ENCODE data around the gene UVRAG.

The UVRAG gene

GRCh38 chr11:75800728-75801361 lies 14.2 kb upstream of the UVRAG start:
- Histone ChIP-seq H3K79me2 (ENCODE audit: insufficient read depth, low read length) (no peaks in the 10 kb centered on the region), H2AFZ (ENCODE audit: low read depth, low read length, severe bottlenecking) (no peak overlapping the region), H4K20me1 (ENCODE audit: low read depth, low read length) (no peaks in the 10 kb centered on the region), H3K9me2 (replicated peaks; ENCODE audit: insufficient read depth, low read length) (no peaks in the 10 kb centered on the region), H3K9ac (ENCODE audit: low read length) (no peak overlapping the region), H3K27me3 (ENCODE audit: low read length) (no peaks in the 10 kb centered on the region), H3K36me3 (ENCODE audit: low read length) (no peaks in the 10 kb centered on the region), H3K27ac (ENCODE audit: low read depth, low read length) (no peak overlapping the region), H3K4me3 (ENCODE audit: insufficient read depth, low read length, poor library complexity, severe bottlenecking) (no peak overlapping the region), H3F3A (ENCODE audit: insufficient read depth) (no peaks in the 10 kb centered on the region), H3K9me3 (ENCODE audit: insufficient read depth, low read length) (no peaks in the 10 kb centered on the region), H3K4me2 (ENCODE audit: low read depth, low read length, poor library complexity, severe bottlenecking) (no peak overlapping the region)
- TF ChIP-seq EZH2phosphoT487 (conservative IDR thresholded peaks at IDR 0.05; ENCODE audit: low read length) (no peak), CTCF (IDR thresholded peaks at IDR 0.05; ENCODE audit: insufficient read depth, low read length, poor library complexity, severe bottlenecking) (no peak)

GRCh38 chr11:75801362-75802020 lies 13.5 kb upstream of the UVRAG start:
- Histone ChIP-seq H3K4me2 (ENCODE audit: low read depth, low read length, poor library complexity, severe bottlenecking) (no peak overlapping the region), H3K4me3 (ENCODE audit: insufficient read depth, low read length, poor library complexity, severe bottlenecking) (no peak overlapping the region), H3F3A (ENCODE audit: insufficient read depth) (no peaks in the 10 kb centered on the region), H4K20me1 (ENCODE audit: low read depth, low read length) (no peaks in the 10 kb centered on the region), H3K9me3 (ENCODE audit: insufficient read depth, low read length) (no peaks in the 10 kb centered on the region), H3K9ac (ENCODE audit: low read length) (no peak overlapping the region), H3K27me3 (ENCODE audit: low read length) (no peaks in the 10 kb centered on the region), H3K79me2 (ENCODE audit: insufficient read depth, low read length) (no peaks in the 10 kb centered on the region), H3K27ac (ENCODE audit: low read depth, low read length) (no peak overlapping the region), H2AFZ (ENCODE audit: low read depth, low read length, severe bottlenecking) (no peak overlapping the region), H3K9me2 (replicated peaks; ENCODE audit: insufficient read depth, low read length) (no peaks in the 10 kb centered on the region), H3K36me3 (ENCODE audit: low read length) (no peaks in the 10 kb centered on the region)
- no peak for TF ChIP-seq EZH2phosphoT487 (conservative IDR thresholded peaks at IDR 0.05; ENCODE audit: low read length)
- no peak for TF ChIP-seq CTCF (IDR thresholded peaks at IDR 0.05; ENCODE audit: insufficient read depth, low read length, poor library complexity, severe bottlenecking)

- no peak overlapping the region for H3K4me3 ChIP-seq (ENCODE audit: insufficient read depth, low read length, poor library complexity, severe bottlenecking)
- H3K4me2 ChIP-seq (ENCODE audit: low read depth, low read length, poor library complexity, severe bottlenecking) = no peak overlapping the region
Observed at GRCh38 chr11:75802021-75802912, 12.7 kb upstream of the UVRAG start.

More at GRCh38 chr11:75802021-75802912, 12.7 kb upstream of the UVRAG start:
- no peak overlapping the region for H3K27ac ChIP-seq (ENCODE audit: low read depth, low read length)
- H2AFZ ChIP-seq (ENCODE audit: low read depth, low read length, severe bottlenecking) = no peak overlapping the region
- H4K20me1 ChIP-seq (ENCODE audit: low read depth, low read length) = no peaks in the 10 kb centered on the region
- H3K36me3 ChIP-seq (ENCODE audit: low read length) = no peaks in the 10 kb centered on the region
- no peaks in the 10 kb centered on the region for H3K79me2 ChIP-seq (ENCODE audit: insufficient read depth, low read length)
- TF ChIP-seq CTCF (IDR thresholded peaks at IDR 0.05; ENCODE audit: insufficient read depth, low read length, poor library complexity, severe bottlenecking) (no peak), EZH2phosphoT487 (conservative IDR thresholded peaks at IDR 0.05; ENCODE audit: low read length) (no peak)
- H3K9me3 ChIP-seq (ENCODE audit: insufficient read depth, low read length) = no peaks in the 10 kb centered on the region
- H3K9me2 ChIP-seq (replicated peaks; ENCODE audit: insufficient read depth, low read length) = no peaks in the 10 kb centered on the region
- no peaks in the 10 kb centered on the region for H3K27me3 ChIP-seq (ENCODE audit: low read length)
- no peak overlapping the region for H3K9ac ChIP-seq (ENCODE audit: low read length)
- H3F3A ChIP-seq (ENCODE audit: insufficient read depth) = no peaks in the 10 kb centered on the region
